Neural progenitor cell (in vitro differentiated cells): ENCODE measurements around the gene ITIH2. TPM values are rescaled to one million over a fixed set of nuclear protein-coding genes. Genes with fewer than 3 reads are reported as not detected.
"Not testable (repeated sequence)": the region's sequence is repeated elsewhere in the genome, so short reads cannot be mapped to it uniquely, and the experiment has no call there.

ENCODE experiments used
- DNase-seq: peaks from one replicate; pipeline ENCODE4 v3.0.0-alpha.2; 2016; ENCODE audit warnings: low spot score
- H2AFZ ChIP-seq: fragments of 200-600 bp; sonication (generic); replicated peaks from 2 replicates; pipeline ENCODE4 v1.6.1; 2016; ENCODE audit warnings: antibody characterized with exemption
- H3F3A ChIP-seq: fragments of 200-600 bp; sonication (generic); 2 replicates; pipeline ENCODE4 v1.6.1; 2016; ENCODE audit warnings: antibody characterized with exemption, low read depth
- H3K27ac ChIP-seq: fragments of 200-600 bp; sonication (generic); 2 replicates; pipeline ENCODE4 v1.5.1; 2016; ENCODE audit warnings: mild to moderate bottlenecking
- H3K27me3 ChIP-seq: fragments of 200-600 bp; sonication (generic); 2 replicates; pipeline ENCODE4 v1.6.1; 2016; ENCODE audit warnings: mild to moderate bottlenecking, moderate library complexity
- H3K36me3 ChIP-seq: fragments of 200-600 bp; sonication (generic); 2 replicates; pipeline ENCODE4 v1.5.1; 2016
- H3K4me1 ChIP-seq: fragments of 200-600 bp; sonication (generic); 2 replicates; pipeline ENCODE4 v1.6.1; 2016; ENCODE audit warnings: mixed run types
- H3K4me2 ChIP-seq: fragments of 200-600 bp; sonication (generic); 2 replicates; pipeline ENCODE4 v1.6.1; 2016
- H3K4me3 ChIP-seq: fragments of 200-600 bp; sonication (generic); 2 replicates; pipeline ENCODE4 v1.5.1; 2016
- H3K79me2 ChIP-seq: fragments of 200-600 bp; sonication (generic); 2 replicates; pipeline ENCODE4 v1.6.1; 2016; ENCODE audit warnings: low read depth
- H3K9ac ChIP-seq: fragments of 200-600 bp; sonication (generic); 2 replicates; pipeline ENCODE4 v1.6.1; 2016
- H3K9me3 ChIP-seq: fragments of 200-600 bp; sonication (generic); 2 replicates; pipeline ENCODE4 v1.5.1; 2016; ENCODE audit warnings: low read depth
- H4K20me1 ChIP-seq: fragments of 200-600 bp; sonication (generic); 2 replicates; pipeline ENCODE4 v1.6.1; 2016; ENCODE audit warnings: low read depth
- H3K27ac Mint-ChIP-seq: 3 replicates; pipeline ENCODE4 v1.8.0; 2021; ENCODE audit warnings: mixed read lengths
- H3K27me3 Mint-ChIP-seq: 2 replicates; pipeline ENCODE4 v1.8.0; 2022; ENCODE audit warnings: low read depth, mild to moderate bottlenecking, inconsistent platforms, moderate library complexity, mixed read lengths; ENCODE audit not compliant: insufficient read depth
- H3K36me3 Mint-ChIP-seq: 3 replicates; pipeline ENCODE4 v1.8.0; 2021; ENCODE audit warnings: mixed read lengths
- H3K4me1 Mint-ChIP-seq: 3 replicates; pipeline ENCODE4 v1.8.0; 2021; ENCODE audit warnings: mixed read lengths
- H3K4me3 Mint-ChIP-seq: 3 replicates; pipeline ENCODE4 v1.8.0; 2021; ENCODE audit warnings: mild to moderate bottlenecking, moderate library complexity, mixed read lengths
- H3K9me3 Mint-ChIP-seq: 3 replicates; pipeline ENCODE4 v1.8.0; 2020; ENCODE audit warnings: mixed read lengths
- EZH2 ChIP-seq: fragments of 200-600 bp; sonication (generic); IDR thresholded peaks from 2 replicates; pipeline ENCODE4 v1.6.1; 2017; ENCODE audit warnings: antibody characterized with exemption, mild to moderate bottlenecking, moderate library complexity
- EZH2phosphoT487 ChIP-seq: fragments of 200-600 bp; sonication (generic); IDR thresholded peaks from 2 replicates; pipeline ENCODE4 v1.6.1; 2017; ENCODE audit warnings: antibody characterized with exemption
- total RNA-seq: library from RNA; depleted of rRNA; stranded (reverse); fragments of >200 nt; gene quantifications from 2 replicates; pipeline ENCODE4 v1.2.3, GENCODE V29; 2015; ENCODE audit warnings: low replicate concordance
- TF ChIP-seq, protein P1 (sequence below): fragments of 200-600 bp; sonication (generic); IDR thresholded peaks from 2 replicates; pipeline ENCODE4 v1.5.1; 2017; ENCODE audit warnings: antibody characterized with exemption, mild to moderate bottlenecking

Gene ITIH2
- total RNA-seq, 1 donor from 2014 or later = not detected

DNA sequence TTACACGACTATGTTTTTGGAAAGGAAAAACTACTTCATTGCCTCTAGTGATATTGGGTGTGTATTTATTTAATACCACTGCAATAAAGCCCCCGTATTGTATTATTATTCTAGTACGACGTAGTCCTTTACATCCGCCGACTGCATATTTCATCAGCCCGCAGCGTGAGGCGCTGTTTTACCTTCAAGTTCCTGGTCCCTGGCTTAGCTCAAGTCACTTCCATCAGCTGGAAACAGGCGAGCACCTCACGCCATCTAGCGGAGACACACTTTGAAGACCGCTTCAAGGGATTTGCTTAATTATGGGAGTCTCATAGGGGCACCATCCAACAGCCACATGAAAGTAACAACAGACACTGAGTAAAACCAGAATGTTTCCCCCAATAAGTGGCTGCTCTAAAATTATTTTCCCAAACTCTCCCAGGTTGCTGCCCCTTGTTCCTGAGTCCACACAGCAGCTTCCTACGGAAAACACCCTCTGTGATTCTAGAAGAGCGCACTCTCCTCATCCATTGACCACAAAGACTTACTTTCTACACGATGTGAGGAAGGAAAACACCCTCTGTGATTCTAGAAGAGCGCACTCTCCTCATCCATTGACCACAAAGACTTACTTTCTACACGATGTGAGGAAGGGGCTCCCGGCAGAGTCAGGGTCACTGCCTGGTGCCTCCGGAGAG is 15.7 kb upstream of the ITIH2 start:
- Mint-ChIP-seq H3K9me3 (peaks cover 15% of the 10 kb centered on the region), H3K4me3 (no peak overlapping the region), H3K27me3 (peaks cover 6% of the 10 kb centered on the region), H3K27ac (no peak overlapping the region), H3K36me3 (no peaks in the 10 kb centered on the region), H3K4me1 (no peaks in the 10 kb centered on the region)
- TF ChIP-seq EZH2 = no peak
- TF ChIP-seq, protein P1, sequence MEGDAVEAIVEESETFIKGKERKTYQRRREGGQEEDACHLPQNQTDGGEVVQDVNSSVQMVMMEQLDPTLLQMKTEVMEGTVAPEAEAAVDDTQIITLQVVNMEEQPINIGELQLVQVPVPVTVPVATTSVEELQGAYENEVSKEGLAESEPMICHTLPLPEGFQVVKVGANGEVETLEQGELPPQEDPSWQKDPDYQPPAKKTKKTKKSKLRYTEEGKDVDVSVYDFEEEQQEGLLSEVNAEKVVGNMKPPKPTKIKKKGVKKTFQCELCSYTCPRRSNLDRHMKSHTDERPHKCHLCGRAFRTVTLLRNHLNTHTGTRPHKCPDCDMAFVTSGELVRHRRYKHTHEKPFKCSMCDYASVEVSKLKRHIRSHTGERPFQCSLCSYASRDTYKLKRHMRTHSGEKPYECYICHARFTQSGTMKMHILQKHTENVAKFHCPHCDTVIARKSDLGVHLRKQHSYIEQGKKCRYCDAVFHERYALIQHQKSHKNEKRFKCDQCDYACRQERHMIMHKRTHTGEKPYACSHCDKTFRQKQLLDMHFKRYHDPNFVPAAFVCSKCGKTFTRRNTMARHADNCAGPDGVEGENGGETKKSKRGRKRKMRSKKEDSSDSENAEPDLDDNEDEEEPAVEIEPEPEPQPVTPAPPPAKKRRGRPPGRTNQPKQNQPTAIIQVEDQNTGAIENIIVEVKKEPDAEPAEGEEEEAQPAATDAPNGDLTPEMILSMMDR = peak; percentile 92
- Histone ChIP-seq H3K27me3 (no peaks in the 10 kb centered on the region), H3K4me1 (no peaks in the 10 kb centered on the region), H3K4me3 (no peak overlapping the region), H3K9me3 (no peaks in the 10 kb centered on the region), H3K9ac (no peak overlapping the region), H3K36me3 (no peaks in the 10 kb centered on the region), H3F3A (no peaks in the 10 kb centered on the region), H2AFZ (no peak overlapping the region), H3K27ac (no peak overlapping the region), H3K4me2 (no peak overlapping the region), H4K20me1 (no peaks in the 10 kb centered on the region), H3K79me2 (no peaks in the 10 kb centered on the region)
- peak; percentile 91 for DNase-seq

DNA sequence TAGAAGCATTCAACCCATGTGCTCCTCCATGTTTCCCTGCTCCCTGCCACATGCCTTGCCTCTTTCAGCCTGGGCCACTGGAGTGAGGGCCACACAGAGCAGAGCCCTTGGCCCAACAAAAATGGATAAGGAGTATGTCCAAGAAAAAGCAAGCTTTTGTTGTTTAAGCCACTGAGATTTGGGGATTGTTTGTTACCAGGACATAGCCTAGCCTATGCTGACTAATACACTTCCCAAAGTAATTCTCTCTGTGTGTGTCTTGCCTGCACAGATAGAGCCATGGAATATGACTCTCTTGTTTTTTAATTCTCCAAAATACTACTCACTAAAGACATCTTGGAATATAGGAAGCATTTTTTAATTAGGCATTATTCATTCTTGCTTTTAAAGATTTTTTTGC is 13.5 kb upstream of the ITIH2 start:
- Mint-ChIP-seq H3K4me3 (no peak overlapping the region), H3K9me3 (peaks cover 22% of the 10 kb centered on the region), H3K4me1 (no peaks in the 10 kb centered on the region), H3K27ac (no peak overlapping the region), H3K36me3 (no peaks in the 10 kb centered on the region), H3K27me3 (peaks cover 11% of the 10 kb centered on the region)
- H3K27me3 ChIP-seq = no peaks in the 10 kb centered on the region
- H3F3A ChIP-seq = no peaks in the 10 kb centered on the region
- TF ChIP-seq EZH2phosphoT487 = no peak
- TF ChIP-seq, protein P1 = no peak
- no peak overlapping the region for H3K4me2 ChIP-seq
- H3K27ac ChIP-seq = no peak overlapping the region
- no peak overlapping the region for H3K4me3 ChIP-seq
- DNase-seq = no peak
- no peaks in the 10 kb centered on the region for H3K4me1 ChIP-seq
- no peaks in the 10 kb centered on the region for H4K20me1 ChIP-seq
- H3K79me2 ChIP-seq = no peaks in the 10 kb centered on the region
- H3K9me3 ChIP-seq = no peaks in the 10 kb centered on the region
- no peak overlapping the region for H3K9ac ChIP-seq
- H2AFZ ChIP-seq = no peak overlapping the region
- no peaks in the 10 kb centered on the region for H3K36me3 ChIP-seq

DNA sequence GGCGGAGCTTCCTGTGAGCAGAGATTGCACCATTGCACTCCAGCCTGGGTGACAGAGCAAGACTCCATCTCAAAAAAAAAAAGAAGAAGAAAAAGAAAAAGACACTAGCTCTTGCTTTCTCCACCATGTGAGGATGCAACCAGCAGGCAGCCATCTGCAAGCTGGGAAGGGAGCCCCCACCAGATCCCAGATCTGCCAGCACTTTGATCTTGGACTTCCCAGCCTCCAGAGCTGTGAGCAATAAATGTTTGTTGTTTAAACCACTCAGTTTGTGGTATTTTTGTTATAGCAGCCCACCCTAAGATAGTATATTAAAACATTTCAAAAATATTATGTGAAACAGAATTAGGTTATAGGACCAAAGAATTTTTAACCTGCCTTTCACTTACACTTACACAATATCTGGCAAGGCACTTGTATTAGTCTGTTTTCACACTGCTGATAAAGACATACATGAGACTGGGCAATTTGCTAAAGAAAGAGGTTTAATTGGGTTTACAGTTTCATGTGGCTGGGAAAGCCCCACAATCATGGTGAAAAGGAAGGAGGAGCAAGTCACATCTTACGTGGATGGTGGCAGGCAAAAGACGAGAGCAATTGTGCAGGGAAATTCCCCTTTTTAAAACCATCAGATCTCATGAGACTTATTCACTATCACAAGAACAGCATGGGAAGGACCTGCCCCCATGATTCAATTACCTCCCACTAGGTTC is 12.1 kb upstream of the ITIH2 start:
- H3K27ac ChIP-seq, DNase-seq, H3K4me3 Mint-ChIP-seq, H4K20me1 ChIP-seq, H3K36me3 ChIP-seq, H3F3A ChIP-seq, H3K4me3 ChIP-seq, H3K27ac Mint-ChIP-seq, H3K9ac ChIP-seq, H3K27me3 ChIP-seq, H3K4me1 ChIP-seq, H3K4me1 Mint-ChIP-seq, H3K36me3 Mint-ChIP-seq, H3K9me3 ChIP-seq, H3K4me2 ChIP-seq, H2AFZ ChIP-seq, H3K79me2 ChIP-seq: not testable (repeated sequence)
- Mint-ChIP-seq H3K9me3 (peaks cover 22% of the 10 kb centered on the region), H3K27me3 (peaks cover 11% of the 10 kb centered on the region)

DNA sequence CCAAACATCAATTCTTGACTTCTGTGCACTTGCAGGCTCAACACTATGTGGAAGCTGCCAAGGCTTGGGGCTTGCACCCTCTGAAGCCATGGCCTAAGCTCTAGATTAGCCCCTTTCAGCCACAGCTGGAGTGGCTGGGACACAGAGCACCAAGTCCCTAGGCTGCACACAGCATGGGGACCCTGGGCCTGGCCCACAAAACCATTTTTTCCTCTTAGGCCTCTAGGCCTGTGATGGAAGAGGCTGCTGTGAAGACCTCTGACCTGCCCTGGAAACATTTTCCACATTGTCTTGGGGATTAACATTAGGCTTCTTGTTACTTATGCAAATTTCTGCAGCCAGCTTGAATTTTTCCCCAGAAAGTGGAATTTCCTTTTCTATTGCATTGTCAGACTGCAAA is 10.7 kb upstream of the ITIH2 start:
- not testable (repeated sequence) for H3K36me3 Mint-ChIP-seq, H3K27ac ChIP-seq, H3K4me1 Mint-ChIP-seq, H3K27me3 ChIP-seq, H3K79me2 ChIP-seq, H3K9me3 ChIP-seq, H3K9ac ChIP-seq, H3K4me3 Mint-ChIP-seq, H3K27ac Mint-ChIP-seq, DNase-seq, H4K20me1 ChIP-seq, H3K4me2 ChIP-seq, H2AFZ ChIP-seq, H3K4me1 ChIP-seq, H3K4me3 ChIP-seq, H3K36me3 ChIP-seq, H3F3A ChIP-seq
- Mint-ChIP-seq H3K27me3 (peaks cover 10% of the 10 kb centered on the region), H3K9me3 (peaks cover 22% of the 10 kb centered on the region)

DNA sequence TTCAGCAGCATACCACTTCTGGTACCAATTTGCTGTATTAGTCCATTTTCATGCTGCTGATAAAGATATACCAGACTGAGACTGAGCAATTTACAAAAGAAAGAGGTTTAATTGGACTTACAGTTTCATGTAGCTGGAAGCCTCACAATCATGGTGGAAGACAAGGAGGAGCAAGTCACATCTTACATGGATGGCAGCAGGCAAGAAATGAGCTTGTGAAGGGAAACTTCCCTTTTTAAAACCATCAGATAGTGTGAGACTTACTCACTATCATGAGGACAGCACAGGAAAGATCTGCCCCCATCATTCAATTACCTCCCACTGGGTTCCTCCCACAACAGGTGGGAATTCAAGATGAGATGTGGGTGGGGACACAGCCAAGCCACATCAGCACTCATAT is 9.9 kb upstream of the ITIH2 start:
- H3K36me3 Mint-ChIP-seq, H3F3A ChIP-seq, H3K4me1 ChIP-seq, H3K27me3 ChIP-seq, H3K9me3 ChIP-seq, H3K79me2 ChIP-seq, DNase-seq, H3K36me3 ChIP-seq, H3K4me3 ChIP-seq, H3K4me1 Mint-ChIP-seq, H3K27ac Mint-ChIP-seq, H3K9ac ChIP-seq, H3K4me3 Mint-ChIP-seq, H3K4me2 ChIP-seq, H2AFZ ChIP-seq, H4K20me1 ChIP-seq, H3K27ac ChIP-seq: not testable (repeated sequence)
- peaks cover 10% of the 10 kb centered on the region for H3K27me3 Mint-ChIP-seq
- peaks cover 22% of the 10 kb centered on the region for H3K9me3 Mint-ChIP-seq
